Stimulated activated CD4-positive, alpha-beta T cell treated with anti-CD3 and anti-CD28 coated beads, Interleukin-12 subunit alpha, Interleukin-12 subunit beta, amount 100 ng/mL, for 4 hours (primary cell): Measurements from ENCODE around the gene GPBP1.
"Not testable (repeated sequence)": the region's sequence is repeated elsewhere in the genome, so short reads cannot be mapped to it uniquely, and the experiment has no call there.

ENCODE experiments used
- DNase-seq: peaks from one replicate; pipeline ENCODE4 v3.0.0-alpha.2; 2020

GPBP1 gene

DNA sequence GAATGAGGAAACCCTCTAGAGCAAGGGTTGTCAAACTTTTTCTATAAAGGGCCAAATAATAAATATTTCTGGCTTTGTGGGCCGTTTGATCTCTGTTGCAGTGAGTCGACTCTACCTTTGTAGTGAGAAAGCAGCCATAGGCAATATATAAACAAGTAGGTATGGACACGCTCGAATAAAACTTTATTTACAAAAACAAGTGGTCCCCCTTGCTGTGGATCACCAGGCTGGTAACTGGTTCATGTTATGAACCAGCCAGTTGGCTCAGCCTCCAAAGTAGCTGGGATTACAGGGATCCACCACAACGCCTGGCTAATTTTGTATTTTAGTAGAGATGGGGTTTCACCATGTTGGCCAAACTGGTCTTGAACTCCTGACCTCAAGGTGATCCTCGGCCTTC, 118.5 kb downstream of the GPBP1 start:
- DNase-seq: no peak

DNA sequence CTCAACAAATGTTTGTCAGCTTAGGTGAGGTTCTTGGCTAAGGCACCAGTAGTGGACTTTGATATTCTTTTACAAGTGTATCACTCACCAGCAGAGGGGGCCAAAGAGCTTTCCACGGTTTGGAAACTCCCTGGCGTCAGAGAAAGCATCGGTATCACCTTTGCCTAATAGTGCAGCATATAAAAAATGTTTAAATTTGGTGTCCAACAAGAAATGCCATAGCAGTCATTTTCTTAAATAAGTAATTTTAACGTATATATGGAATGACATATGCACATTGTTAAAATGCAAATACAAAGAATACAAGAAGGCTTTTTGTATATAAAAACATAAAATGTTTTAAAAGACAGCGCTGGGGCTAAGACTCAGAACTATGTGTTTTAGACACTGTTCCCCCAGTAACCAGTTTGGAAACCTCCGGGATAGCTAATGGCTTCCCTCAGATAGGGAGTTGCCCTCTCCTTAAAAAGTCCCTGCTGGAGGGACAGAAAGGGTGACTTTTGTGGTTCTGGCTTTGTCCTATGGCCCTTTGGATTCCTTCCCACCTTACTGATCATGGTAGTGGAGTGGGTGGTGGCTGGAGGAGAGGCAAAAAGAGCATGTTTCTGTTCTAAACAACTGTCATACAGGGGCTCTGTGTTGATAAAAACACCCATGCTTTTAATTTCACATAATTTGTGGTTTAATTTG, 124.6 kb downstream of the GPBP1 start:
- peak; percentile 79 for DNase-seq

DNA sequence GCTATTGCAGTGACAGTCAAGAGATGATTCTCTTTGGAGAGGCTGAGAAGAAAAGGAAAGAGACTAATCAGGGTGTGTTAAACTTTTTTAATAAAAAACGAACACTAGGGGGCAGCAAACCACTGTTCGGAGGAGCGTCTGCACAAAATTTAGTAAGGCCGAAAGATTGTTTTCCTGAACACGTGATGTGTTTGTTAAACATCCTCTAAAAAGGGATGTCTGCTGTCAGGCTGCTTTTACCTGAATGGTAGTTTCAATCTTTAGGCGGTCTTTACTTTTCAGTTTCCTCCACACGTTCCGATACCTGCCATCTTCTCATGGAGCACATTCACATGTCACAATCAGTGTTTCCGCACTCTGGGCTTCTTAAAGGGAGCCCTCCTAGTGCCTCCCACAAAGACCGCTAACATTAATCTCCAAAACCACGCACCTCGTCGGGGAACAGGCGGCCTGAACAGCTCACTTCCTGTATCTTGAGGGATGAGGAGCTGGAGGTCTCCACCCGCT, 125.2 kb downstream of the GPBP1 start:
- peak; percentile 19 for DNase-seq

DNA sequence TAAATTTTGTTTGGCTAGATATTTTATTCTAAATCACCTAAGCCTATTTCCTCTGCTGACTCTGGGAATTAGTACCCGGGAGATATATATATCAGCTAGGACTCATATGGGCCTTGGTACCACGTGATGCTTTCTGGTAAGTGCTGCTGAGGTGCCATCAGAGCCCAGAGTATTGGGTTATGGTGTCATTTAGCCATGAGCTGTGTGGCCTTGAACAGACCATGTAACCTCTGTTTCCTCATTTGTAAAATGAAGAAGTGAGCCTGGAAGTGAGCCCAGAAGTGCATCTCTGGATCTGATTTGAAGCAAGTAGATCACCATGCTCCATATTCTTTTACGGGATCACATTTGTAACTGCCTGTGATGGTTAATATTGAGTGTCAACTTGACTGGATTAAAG, 126.1 kb downstream of the GPBP1 start:
- DNase-seq: no peak

DNA sequence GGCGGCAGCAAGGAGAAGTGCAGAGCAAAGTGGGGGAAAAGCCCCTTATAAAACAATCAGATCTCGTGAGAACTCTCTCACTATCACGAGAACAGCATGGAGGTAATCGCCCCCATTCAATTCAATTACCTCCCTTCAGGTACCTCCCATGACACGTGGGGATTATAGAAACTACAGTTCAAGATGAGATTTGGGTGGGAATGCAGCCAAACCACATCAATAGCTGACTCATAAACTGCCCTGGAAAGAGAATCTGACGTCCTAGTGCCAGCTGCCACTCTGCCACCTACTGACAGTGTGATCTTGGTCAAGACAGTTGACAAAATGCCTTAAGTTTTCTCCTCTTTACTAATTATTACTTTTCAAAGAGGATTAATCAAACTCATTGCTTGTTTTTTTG, 128.3 kb downstream of the GPBP1 start:
- peak; percentile 11 for DNase-seq

DNA sequence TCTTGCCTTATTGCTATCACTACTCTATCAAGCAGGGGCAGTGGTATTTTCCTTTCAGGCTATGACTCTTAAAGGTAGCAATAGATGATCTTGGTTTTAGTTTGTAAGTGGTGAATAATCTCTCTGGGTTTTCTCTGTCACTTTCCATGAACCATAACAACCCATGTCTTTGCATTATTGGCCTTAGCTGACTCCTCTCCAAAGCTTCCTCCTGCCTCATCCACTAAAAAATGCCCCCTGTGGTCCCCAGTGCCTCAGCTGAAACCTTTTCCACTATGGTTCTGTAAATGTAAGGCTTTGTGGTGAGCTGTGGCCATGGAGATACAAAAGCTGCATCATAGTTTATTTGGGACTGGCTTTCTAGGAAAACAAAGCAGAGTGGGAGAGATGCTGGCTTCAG, 128.8 kb downstream of the GPBP1 start:
- DNase-seq: no peak

DNA sequence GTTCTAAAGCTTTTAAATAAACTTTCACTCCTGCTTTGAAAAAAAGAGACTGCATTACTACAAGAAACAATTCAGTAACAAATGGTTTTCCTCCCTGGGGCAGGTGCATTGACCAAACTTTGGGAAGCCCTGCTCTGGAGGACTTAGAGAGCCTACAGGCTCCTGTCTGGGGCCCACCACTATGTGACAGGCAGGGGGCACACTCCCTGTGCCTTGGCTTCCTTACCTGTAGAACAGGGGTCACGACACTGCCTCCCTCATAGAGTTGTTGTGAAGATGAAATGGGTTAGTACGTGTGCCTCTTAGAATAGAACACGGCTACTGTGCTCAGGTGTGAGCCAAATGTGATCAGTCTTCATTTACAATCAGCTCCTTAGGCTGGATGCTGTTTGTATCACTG, 130.1 kb downstream of the GPBP1 start:
- no peak for DNase-seq

DNA sequence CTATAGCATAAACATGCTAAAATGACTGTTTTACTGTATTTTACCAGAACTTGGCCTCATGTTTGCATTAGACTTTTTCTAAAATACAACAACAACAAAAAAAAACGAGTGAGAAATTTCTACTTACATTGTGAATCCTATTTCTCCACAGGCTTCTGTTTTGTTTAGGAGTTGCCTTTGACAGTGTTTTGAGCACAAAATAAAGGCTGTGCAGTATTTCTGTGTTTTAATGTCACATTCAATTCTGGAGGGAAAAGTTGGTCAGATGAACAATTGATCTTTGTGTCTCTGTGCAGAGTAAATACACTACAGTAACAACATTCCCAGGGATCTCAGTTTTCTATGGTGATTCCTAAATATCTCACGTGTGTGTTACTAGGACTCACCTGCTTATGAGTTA, 131.1 kb downstream of the GPBP1 start:
- DNase-seq: no peak

DNA sequence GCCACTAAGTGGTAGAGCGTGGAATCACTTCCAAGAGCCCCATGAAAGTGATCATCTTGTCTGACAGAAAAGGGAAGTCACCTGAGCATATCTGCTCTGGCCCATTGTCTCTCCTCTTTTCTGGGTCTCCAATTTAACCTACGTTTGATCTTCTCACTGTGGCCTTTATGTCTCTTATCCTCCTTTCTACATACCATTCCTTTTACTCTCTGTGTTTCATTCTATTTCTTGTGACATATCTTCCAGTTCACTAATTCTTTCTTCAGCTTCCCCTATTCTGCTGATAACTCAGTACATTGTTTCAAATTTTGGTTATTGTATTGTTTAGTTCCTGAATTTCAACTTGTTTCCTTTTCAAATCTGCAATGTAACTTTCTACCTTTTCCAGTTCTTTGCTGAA, 132.5 kb downstream of the GPBP1 start:
- DNase-seq: no peak

DNA sequence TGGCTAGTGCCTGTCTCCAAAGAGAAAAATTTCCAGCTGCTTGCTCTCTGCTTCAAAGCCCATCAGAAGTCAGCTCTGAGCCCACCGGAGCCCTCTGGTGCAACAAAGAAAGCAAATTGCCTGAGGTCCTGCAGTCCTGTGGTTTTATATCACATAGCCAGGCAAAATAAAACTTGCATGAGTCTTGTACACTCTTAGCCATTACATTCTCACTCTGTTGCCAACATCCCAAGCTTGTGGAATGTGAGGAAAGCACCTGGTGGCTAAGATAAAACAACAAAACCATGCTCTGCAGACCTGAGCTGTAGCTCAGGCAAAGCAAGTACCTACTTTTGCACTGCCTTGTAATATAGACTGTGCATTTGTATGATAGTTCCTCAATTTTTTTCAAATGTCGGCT, 133.7 kb downstream of the GPBP1 start:
- no peak for DNase-seq

DNA sequence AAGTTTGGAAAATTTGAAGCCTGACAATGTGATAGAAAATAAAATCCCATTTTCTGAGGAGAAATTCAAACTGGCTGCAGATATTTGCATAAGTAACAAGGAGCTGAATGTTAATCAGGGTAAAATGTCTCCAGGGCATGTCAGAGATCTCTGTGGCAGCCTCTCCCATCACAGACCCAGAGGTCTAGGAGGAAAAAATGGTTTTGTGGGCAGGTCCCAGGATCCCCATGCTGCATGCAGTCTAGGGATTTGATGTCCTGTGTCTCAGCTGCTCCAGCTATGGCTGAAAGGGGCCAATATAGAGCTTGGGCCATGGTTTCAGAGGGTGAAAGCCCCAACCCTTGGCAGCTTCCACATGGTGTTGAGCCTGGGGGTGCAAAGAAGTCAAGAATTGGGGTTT, 135.2 kb downstream of the GPBP1 start:
- not testable (repeated sequence) for DNase-seq

DNA sequence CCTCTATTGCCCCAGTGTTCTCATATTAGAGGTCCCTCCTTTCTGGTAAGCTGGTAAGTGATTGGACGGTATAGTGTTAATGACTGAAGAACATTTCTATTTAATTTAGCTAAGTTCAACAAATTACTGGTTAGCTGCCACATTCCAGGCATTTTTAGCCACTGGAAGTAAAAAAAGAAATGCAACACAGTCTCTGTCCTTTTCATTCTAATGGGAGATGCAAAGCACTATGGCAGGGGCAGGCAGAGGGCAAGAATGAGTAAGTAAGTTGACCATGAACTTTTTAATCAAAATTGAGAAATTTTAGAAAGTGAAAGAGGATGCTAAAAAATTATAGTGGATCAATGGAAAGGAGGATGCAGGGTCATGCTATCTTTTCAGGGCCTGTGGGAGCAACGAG, 137.4 kb downstream of the GPBP1 start:
- no peak for DNase-seq

DNA sequence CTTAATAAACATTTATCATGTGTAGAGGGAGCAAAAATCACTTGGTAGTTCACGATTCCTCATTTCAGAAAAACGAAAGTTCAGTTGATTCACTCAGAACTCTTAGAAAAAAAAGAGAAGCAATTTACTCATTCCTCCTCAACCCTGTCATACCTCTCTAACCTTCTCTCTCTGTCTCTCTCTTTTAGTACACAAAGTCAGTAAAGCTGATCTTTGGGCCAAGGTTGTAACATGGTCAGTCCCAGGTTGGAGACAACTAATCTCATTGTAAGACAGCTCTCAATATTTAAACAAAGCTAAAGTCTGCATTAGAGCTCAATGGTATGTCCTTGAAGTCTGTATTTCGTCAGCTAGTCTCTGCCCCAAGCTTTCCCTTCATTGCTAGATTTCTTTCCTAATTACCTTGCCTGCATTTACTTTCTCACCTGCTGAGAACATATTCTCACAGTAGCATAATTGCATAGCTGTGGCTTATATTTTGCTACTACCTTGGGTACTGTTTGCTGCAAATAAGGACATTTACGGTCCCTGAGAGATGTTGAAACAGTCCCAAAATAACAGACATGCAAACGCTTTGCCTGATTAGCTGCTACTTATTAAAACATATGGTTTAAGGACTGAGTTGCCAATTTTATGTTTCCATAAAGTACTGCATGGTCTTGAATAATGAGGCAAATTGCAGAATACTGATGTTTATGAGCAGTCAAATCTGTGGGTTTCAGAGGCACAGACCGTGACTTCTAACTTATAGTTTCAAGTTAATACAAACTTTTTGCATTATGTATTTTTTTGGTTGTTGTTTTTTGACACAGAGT, 138.3 kb downstream of the GPBP1 start:
- no peak for DNase-seq

DNA sequence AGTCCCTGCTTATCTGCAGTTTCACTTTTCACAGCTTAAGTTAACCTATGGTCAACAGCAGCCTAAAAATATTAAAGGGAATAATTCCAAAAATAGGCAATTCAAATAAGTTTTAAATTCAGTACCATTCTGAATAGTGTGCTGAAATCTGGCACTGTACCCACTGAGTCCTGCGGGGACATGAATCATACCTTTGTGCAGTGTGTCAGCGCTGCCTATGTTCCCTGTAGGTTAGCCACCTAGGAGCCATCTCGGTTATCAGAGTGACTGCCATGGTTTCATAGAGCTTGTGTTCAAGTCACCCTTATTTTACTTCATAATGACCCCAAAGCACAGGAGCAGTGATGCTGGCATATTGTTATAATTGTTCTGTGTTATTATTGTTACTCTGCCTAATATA, 139.9 kb downstream of the GPBP1 start:
- no peak for DNase-seq
